BE2C (cell line): ENCODE results near the gene NECAB2.

Experiments
- DNase-seq: peaks from one replicate; pipeline ENCODE4 v3.0.0-alpha.2; 2020
- H3K27me3 ChIP-seq: fragments of 250-450 bp; sonication (Bioruptor Pico); 2 replicates; pipeline ENCODE4 v1.5.1; 2020; ENCODE audit warnings: mild to moderate bottlenecking
- H3K36me3 ChIP-seq: fragments of 250-450 bp; sonication (Bioruptor Pico); 2 replicates; pipeline ENCODE4 v1.5.1; 2020; ENCODE audit warnings: mild to moderate bottlenecking
- H3K4me1 ChIP-seq: fragments of 250-450 bp; sonication (Bioruptor Pico); 2 replicates; pipeline ENCODE4 v1.5.1; 2020
- H3K4me3 ChIP-seq: 2 replicates; pipeline ENCODE4 v1.5.1; 2011; ENCODE audit warnings: low read depth, low read length
- H3K9me3 ChIP-seq: fragments of 250-450 bp; sonication (Bioruptor Pico); 2 replicates; pipeline ENCODE4 v1.5.1; 2020
- TF ChIP-seq, protein P1 (sequence below): IDR thresholded peaks from 2 replicates; pipeline ENCODE4 v1.5.1; 2012; ENCODE audit warnings: mild to moderate bottlenecking, low read depth, low read length

Gene NECAB2

DNA sequence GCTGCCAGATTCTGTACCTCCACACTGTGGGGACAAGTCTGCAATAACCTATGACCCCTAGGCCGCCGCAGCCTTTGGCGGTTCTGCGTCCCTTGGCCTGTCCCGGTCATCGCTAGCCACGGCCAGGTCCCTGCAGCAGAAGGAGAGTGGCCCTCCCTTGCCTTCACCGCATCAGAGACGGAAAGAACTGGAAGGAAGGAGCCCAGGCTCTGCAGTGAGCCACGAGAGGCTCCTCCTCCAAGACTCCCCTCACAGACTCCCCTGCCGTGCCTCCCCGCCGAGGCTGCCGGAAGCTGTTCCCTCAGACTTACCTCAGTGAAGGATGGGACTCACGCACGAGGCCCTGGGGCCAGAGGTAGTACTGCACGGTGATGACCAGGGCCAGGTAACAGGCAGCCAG lies 63.5 kb downstream of the NECAB2 start:
- TF ChIP-seq, protein P1, sequence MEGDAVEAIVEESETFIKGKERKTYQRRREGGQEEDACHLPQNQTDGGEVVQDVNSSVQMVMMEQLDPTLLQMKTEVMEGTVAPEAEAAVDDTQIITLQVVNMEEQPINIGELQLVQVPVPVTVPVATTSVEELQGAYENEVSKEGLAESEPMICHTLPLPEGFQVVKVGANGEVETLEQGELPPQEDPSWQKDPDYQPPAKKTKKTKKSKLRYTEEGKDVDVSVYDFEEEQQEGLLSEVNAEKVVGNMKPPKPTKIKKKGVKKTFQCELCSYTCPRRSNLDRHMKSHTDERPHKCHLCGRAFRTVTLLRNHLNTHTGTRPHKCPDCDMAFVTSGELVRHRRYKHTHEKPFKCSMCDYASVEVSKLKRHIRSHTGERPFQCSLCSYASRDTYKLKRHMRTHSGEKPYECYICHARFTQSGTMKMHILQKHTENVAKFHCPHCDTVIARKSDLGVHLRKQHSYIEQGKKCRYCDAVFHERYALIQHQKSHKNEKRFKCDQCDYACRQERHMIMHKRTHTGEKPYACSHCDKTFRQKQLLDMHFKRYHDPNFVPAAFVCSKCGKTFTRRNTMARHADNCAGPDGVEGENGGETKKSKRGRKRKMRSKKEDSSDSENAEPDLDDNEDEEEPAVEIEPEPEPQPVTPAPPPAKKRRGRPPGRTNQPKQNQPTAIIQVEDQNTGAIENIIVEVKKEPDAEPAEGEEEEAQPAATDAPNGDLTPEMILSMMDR: no peak
- no peak overlapping the region for H3K4me3 ChIP-seq
- H3K4me1 ChIP-seq: no peaks in the 10 kb centered on the region
- H3K27me3 ChIP-seq: no peaks in the 10 kb centered on the region; the same call in 1 of the 2 replicates
- H3K9me3 ChIP-seq: no peaks in the 10 kb centered on the region
- DNase-seq: no peak
- H3K36me3 ChIP-seq: no peaks in the 10 kb centered on the region

DNA sequence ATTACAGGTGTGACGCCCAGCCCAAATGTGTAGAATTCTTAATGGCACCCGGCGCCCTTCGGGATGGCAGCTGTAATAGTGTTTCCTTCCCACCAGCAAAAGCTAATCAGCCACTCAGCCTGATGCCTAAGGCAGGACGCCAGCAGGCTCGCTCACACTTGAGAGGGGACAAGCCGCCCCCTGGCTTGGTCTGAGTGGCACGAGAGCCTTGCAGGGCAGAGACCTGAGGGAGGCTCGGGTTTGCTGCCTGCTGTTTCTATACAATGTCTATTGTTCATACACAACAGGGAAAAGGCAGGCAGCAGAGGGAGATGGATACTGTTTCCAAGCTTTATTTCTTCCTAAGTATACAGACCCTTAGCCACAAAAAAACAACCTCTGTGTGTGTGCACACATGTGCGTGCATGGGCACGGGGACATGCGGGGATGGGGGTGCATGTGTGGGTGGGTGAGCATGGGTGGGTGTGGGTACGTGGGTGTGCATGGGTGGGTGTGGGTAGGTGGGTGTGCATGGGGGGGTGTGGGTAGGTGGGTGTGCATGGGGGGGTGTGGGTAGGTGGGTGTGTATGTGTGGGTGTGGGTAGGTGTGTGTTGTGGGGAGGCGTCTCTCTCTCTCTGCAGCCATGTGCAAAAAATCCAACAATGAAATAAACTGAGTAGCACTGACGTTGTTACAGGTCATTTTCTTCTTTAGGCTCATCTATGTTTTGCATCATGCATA lies 64.6 kb downstream of the NECAB2 start:
- no peaks in the 10 kb centered on the region for H3K36me3 ChIP-seq
- no peak overlapping the region for H3K4me3 ChIP-seq
- TF ChIP-seq, protein P1: no peak
- no peaks in the 10 kb centered on the region; the same call in 1 of the 2 replicates for H3K27me3 ChIP-seq
- H3K4me1 ChIP-seq: no peaks in the 10 kb centered on the region
- H3K9me3 ChIP-seq: no peaks in the 10 kb centered on the region
- DNase-seq: no peak

DNA sequence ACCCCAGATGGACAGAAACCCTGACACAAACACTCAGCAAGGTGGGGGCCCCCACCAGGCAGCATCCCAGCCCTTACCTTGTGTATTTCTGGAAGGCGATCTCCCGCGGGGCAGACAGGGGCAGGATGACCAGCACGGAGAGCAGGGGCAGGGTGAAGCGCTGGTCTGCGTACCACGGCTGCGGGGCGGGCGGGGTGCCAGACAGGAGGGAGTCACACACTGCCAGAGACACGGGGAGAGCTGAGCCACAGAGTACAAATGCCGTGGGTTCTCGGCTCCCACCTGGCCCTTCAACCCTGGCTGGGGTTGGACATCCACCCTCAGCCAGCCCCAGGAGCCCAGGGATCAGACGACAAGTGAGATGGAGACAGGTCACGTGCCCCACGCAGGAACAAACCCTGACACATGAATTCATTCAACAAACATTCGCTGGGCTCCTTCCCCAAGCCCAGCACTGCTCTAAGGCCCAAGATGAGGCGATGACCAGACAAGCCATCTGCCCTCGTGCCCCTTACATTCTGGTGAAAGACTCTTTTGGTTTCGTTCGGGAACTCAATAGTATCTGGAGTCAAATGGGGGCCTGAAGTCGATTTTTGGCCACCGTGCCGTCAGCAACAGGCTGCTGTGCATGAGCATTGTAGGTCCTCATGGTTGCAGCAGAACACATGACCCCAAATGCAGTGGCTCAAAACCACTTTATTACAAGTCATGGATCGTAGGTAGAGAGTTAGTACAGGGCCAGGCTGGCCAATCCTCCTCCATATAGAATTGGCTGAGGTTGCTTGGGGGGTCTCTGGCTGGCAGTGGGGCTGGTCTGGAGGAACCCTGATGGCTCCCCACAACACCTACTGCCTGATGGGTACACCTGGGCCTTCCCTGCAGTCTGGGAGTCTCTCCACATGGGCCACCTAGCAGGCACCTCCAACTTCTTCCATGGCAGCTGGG lies 65.5 kb downstream of the NECAB2 start:
- no peak for DNase-seq
- no peak overlapping the region for H3K4me3 ChIP-seq
- H3K9me3 ChIP-seq: no peaks in the 10 kb centered on the region
- H3K27me3 ChIP-seq: peaks cover 1% of the 10 kb centered on the region
- TF ChIP-seq, protein P1: no peak
- no peaks in the 10 kb centered on the region for H3K4me1 ChIP-seq
- H3K36me3 ChIP-seq: no peaks in the 10 kb centered on the region

DNA sequence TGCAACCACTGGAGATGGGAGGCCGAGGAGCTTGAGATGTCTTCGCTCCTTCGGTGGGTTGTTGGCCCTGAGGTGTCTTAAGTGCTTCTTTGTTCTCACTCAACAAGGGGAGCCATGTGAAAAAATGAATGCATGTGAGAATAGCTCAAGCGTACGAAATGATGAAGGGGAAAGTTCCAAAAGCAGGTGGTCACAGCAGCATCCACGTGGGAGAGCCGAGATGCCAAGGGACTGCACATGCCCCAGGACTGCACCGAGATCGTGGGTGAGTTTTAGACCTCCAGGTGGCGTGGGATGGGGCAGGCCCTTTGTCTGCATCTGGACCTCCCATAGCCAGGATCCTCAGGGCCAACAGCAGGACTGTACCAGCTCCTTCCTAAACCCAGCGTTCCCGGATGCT lies 66.5 kb downstream of the NECAB2 start:
- Histone ChIP-seq H3K4me3 (no peak overlapping the region), H3K27me3 (peaks cover 11% of the 10 kb centered on the region), H3K4me1 (no peaks in the 10 kb centered on the region), H3K36me3 (no peaks in the 10 kb centered on the region), H3K9me3 (no peaks in the 10 kb centered on the region)
- no peak for DNase-seq
- TF ChIP-seq, protein P1: no peak

DNA sequence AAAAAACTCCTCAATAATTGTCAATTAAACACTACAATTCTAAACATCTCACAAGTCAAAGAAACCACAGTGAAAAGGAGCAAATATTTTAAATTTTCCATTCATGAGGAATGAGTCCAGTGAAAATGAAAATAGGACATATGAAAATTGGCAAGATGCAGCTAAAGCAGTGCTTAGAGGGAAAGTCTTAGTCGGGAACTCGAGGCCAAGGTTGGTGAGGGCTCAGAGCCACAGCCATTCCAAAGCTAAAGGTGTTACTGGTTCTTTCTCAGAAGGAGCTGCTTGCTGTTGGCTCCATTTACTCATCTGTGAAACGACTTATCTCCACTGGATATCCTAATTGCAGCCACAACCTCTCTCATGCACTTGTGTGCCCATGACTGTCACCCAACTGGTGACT lies 68.1 kb downstream of the NECAB2 start:
- DNase-seq: no peak
- TF ChIP-seq, protein P1: no peak

More for the DNA sequence above, 68.1 kb downstream of the NECAB2 start:
- Histone ChIP-seq H3K36me3 (no peaks in the 10 kb centered on the region), H3K27me3 (peaks cover 27% of the 10 kb centered on the region), H3K9me3 (no peaks in the 10 kb centered on the region), H3K4me3 (no peak overlapping the region), H3K4me1 (no peaks in the 10 kb centered on the region)
